Measurements from ENCODE around the gene CIB2.

CIB2 gene

GRCh38 chr15:78149805-78150751 is 18.8 kb upstream of the CIB2 start:
- no peak for DNase-seq (ENCODE audit: low read depth in 2 of 3, low spot score in 1 of 3)

- DNase-seq (ENCODE audit: low read depth in 2 of 3, low spot score in 1 of 3) = peak; percentile 99 to 100 (median 100)
These were observed 18.0 kb upstream of the CIB2 start, which contains the start of gene IDH3A for GRCh38 chr15:78149068-78149804. Gene IDH3A (plus strand): TSS chr15:78149362. CDS start chr15:78149404, 42 bp downstream.

DNA sequence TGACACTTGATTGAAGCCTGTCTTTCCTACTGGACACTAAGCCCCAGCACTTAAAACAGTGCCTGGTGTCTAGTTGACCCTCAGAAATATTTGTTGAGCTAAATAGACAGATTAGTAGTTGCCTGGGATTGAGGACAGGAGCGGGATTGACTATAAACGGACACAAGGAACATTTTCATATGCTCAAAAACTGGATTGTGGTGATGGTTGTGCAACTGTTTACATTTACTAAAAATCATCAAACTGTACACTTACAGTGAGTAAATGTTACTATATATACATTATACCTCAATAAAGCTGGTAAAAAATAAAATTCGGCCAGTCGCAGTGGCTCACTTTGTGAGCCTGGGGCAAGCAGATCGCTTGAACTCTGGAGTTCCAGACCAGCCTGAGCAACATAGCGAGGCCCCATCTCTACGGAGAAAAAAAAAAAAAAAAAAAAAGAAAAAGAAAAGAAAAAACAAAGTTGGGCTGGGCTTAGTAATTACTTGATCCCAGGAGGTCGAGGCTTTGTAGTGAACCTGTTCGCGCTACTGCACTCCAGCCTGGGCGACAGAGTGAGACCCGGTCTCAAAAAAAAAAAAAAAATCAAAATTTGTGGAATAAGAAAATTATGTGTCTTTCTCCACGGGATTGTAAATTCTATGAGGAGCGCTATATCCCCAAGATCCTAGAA is 17.3 kb upstream of the CIB2 start:
- no peak for DNase-seq (ENCODE audit: low read depth in 2 of 3, low spot score in 1 of 3)

- DNase-seq (ENCODE audit: low read depth in 2 of 3, low spot score in 1 of 3) = no peak
These were observed 16.3 kb upstream of the CIB2 start for GRCh38 chr15:78147566-78147965.

GRCh38 chr15:78146425-78147154 is 15.3 kb upstream of the CIB2 start:
- no peak for DNase-seq (ENCODE audit: low read depth in 2 of 3, low spot score in 1 of 3)

GRCh38 chr15:78142332-78142731 is 11.1 kb upstream of the CIB2 start:
- no peak for DNase-seq (ENCODE audit: low read depth in 2 of 3, low spot score in 1 of 3)

DNA sequence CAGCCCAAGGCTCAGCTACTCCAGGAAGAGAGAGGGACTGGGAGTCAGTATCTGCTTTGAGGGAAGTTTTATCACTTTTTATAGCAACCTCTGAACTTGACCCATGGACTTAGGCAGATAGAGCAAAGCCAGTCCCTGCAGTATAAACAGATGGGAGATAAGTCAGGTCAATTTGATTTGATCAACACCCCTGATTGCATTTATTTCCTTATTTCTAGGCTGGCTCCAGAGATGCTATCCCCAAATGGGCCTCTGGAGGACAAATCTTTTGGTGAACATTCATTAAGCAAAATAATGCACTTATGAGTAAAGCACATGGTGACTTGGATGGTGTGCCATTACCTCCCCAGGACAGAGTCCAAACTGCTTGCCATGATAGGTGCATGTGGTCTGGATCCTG is 9.0 kb upstream of the CIB2 start:
- no peak for DNase-seq (ENCODE audit: low read depth in 2 of 3, low spot score in 1 of 3)

GRCh38 chr15:78139578-78139977 is 8.3 kb upstream of the CIB2 start:
- DNase-seq (ENCODE audit: low read depth in 2 of 3, low spot score in 1 of 3) = no peak

DNA sequence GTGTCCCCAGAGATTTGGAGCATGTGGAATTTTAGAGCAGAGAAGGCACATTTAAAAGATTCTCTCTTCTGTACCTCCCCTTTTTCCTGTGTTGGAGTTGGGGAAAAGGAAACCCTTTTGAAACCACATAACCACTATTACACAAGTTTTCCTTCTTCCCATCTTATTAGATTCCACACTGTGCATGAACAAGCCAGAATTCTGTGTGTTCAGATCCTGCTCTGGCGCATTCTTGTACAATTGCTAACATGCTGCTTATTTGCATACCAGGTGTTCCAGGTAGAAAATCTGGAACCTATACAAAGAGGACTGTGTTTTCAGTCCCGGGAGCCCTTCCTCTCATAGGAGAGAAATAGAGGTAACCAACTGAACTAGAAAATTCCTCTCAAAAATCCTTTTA is 2.6 kb upstream of the CIB2 start:
- DNase-seq (ENCODE audit: low read depth in 2 of 3, low spot score in 1 of 3) = no peak

DNA sequence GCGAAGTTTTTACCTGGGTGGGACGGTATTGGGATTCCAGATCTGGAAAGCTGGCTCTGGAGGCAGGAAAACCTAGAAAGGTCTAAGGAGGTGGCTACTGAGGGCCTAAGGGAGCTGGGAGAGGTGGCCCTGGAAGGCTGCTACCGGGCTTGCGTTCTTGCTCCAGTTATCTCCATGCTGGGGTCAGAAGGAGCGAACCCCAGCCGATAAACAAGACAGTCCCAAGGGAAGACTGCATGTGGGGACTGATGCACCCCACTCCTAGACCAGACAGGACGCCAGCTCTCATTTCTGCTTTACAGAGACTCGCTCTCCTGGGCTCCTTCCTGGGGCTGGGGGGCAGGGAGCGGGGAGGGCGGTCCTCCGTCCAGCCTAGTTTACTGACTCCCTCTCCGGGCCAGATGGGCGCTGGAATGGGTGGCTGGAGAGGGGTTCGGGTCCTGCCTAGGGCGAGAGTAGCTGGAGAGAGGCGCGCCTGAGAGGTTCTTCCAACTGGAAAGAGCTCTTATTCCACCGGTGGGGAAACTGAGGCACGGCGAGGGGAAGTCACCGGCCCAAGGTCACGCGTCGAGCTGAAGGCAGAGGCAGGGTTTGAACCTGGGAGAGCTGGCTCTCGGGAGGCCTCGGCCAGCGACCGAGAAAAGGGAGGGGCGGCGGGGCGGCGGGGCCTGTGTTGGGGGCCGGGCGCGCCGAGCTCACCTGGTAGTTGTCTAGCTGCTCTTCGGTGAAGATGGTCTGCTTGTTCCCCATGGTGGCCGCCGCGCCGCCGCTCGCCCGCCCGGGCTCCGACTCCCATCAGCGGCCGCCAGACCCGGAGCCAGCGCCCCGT is 565 bp downstream of the CIB2 start:
- peak in 1 of 3 donors; percentile 12 for DNase-seq (ENCODE audit: low read depth in 2 of 3, low spot score in 1 of 3)

DNA sequence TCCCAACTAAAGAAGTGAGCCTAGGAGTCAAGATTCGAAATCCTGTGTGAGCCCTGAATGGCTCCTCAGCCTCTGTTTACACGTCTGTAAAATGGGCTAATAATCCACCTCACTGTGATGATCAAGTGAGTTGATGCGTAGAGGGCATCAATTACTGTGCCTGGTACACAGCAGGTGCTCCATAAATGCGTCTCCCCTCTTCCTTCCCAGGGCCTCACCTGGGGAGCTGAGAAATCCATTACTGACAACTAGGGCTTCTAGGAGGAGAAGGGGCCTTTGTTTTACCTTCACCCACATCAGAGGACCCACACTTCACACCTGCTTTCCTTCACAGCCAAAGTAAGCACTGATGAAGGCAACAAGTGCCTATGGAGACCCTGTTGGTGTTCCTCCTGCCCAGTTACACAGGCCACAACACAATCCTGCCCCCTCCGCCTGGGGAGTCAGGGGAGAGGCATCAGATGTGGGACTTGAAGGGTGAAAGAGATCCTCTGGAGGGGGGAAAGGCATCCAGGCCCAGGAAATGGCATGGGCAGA is 1.4 kb downstream of the CIB2 start:
- no peak for DNase-seq (ENCODE audit: low read depth in 2 of 3, low spot score in 1 of 3)

DNA sequence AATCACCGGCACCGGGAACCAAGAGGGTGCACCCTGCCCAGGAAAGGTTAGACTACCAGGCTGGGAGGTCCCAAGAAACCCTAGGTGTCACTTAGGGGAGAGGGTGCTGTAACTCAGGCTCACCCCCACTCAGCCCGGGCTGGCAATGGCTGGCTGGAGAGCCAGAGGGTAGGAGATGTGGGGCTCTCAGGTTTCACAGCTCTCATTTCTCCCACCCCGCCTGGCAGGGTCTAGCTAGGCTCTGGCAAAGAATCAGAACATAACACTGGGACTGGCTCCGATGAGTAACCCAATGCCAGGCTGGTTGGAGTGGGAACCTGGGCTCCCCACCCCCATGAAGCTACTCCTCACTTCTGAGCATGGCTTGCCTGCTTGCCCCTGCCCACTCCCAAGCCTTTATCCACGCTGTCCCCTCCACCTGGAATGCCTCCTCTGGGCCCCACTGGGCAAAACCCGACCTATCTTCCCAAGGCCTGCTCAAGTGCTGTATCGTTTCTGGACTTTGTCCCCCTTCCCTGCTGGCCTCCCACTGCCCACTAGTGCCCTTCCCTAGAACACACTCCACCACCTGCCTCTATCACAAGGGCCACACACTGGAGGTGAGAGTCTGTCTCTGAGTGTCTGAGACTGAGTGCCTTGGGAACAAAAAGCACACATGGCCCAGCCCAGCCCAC is 2.0 kb downstream of the CIB2 start:
- no peak for DNase-seq (ENCODE audit: low read depth in 2 of 3, low spot score in 1 of 3)

- DNase-seq (ENCODE audit: low read depth in 2 of 3, low spot score in 1 of 3) = no peak
These were observed 3.4 kb downstream of the CIB2 start for GRCh38 chr15:78127882-78128281.

DNA sequence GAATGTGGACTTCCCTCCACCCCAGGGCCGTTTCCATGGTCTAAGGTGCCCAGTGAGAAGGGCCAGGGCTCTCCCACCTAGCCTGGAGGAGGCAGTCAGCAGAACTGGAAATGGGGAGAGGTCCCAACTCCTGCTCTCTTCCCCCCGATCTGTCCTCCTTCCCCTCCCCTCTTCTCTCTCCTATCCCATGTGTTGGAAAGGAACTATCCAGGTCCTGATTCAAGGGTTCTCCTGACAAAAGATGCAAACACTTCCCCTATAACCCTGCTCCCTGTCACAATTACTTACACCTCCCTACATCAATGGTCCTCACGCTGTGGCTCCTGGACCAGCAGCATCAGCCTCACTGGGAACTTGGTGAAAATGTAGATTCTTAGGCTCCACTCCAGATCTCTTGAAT is 6.0 kb downstream of the CIB2 start:
- no peak for DNase-seq (ENCODE audit: low read depth in 2 of 3, low spot score in 1 of 3)

DNA sequence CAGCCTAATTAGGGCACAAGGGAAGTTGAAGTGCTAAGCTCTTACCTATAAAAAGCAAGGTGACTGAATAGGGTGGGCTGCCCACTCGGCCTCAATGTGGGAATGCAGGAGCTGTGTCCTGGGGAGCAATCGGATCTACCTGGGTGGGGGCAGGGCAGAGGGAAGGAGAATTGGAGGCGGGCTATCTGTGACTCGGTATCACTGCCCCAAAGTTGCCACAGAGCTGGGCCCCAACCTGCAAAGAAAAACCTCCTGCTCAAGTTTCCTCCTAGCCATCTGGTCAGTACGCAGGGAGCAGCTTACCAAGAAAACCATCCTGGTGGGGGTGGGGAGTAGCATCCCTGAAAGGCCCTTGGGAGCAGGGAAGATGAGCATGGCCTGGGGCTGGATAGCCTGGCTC is 10.7 kb downstream of the CIB2 start:
- no peak for DNase-seq (ENCODE audit: low read depth in 2 of 3, low spot score in 1 of 3)

DNA sequence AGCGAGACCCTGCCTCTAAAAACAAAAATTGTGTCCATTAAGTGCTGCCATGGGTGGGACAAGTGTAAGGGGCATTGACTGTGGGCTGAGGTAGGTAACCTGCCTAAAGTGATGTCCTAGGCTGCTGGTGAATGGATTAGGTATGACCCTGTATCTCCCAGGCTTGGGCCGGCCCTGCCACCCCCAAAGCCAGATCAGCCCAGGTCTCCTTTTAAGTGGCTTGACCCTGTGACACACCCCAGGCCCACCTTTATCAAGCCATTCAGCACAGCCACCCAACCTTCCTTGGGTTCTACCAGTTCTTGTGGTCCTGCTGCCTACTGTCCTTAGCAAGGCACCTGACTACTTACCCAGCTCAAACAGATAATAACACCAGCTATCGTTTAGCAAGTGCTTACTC is 18.7 kb downstream of the CIB2 start:
- no peak for DNase-seq (ENCODE audit: low read depth in 2 of 3, low spot score in 1 of 3)

- DNase-seq (ENCODE audit: low read depth in 2 of 3, low spot score in 1 of 3) = no peak
These were observed 19.5 kb downstream of the CIB2 start for GRCh38 chr15:78111788-78112187.

GRCh38 chr15:78110916-78111475 is 20.2 kb downstream of the CIB2 start:
- DNase-seq (ENCODE audit: low read depth in 2 of 3, low spot score in 1 of 3) = no peak

DNA sequence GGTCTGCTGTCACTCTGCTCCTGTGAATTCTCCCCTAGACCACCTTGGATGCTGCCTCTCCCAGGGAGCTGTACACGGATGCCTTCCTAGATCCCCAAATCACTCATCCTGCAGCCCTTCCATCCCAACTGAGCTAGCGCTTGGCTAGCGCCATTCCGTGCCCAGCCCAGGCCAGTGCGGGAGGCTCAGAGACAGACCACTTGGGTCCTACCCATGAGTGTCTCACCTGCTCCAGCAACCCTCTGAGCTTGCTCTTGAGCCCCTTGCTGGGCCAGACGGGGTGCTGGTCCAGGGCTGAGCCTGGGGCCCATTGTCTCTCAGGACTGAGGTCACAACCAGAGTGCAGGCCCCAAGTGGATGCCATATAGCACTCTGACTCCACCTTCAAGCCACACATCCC is 21.1 kb downstream of the CIB2 start:
- no peak for DNase-seq (ENCODE audit: low read depth in 2 of 3, low spot score in 1 of 3)

Measured in stimulated activated CD4-positive, alpha-beta T cell treated with anti-CD3 and anti-CD28 coated beads, Interleukin-12 subunit alpha, Interleukin-12 subunit beta, amount 100 ng/mL, for 48 hours (primary cell).